DOHH2 (cell line): Measurements from ENCODE around the gene ATP8A2.

Experiments
- CTCF ChIP-seq: fragments of 200-600 bp; sonication (generic); IDR thresholded peaks from one replicate; pipeline ENCODE4 v1.5.1; 2014; ENCODE audit warnings: antibody characterized with exemption, mild to moderate bottlenecking, low read depth, low read length; ENCODE audit not compliant: poor library complexity, severe bottlenecking
- EZH2phosphoT487 ChIP-seq: fragments of 200-600 bp; sonication (generic); IDR thresholded peaks from 2 replicates; pipeline ENCODE4 v1.6.1; 2017; ENCODE audit warnings: borderline replicate concordance, mild to moderate bottlenecking, antibody characterized with exemption, low read length, moderate library complexity, mixed read lengths

GRCh38 chr13:26026211-26026610 is 654.4 kb downstream of the ATP8A2 start:
- no peak for TF ChIP-seq CTCF
- TF ChIP-seq EZH2phosphoT487: no peak
